Activated naive CD4-positive, alpha-beta T cell (primary cell): ENCODE results near the gene MYH10.

ENCODE experiments used
- DNase-seq, 4 experiments: peaks; one replicate each; lab custom pipeline; 2025; lab: John Stamatoyannopoulos, UW

The MYH10 gene

GRCh38 chr17:8609910-8610309 is 20.6 kb downstream of the MYH10 start:
- no peak for DNase-seq

GRCh38 chr17:8608001-8608400 is 22.5 kb downstream of the MYH10 start:
- no peak for DNase-seq

GRCh38 chr17:8606401-8606800 is 24.1 kb downstream of the MYH10 start:
- no peak for DNase-seq

- no peak for DNase-seq
Measured at GRCh38 chr17:8602679-8603078, 27.8 kb downstream of the MYH10 start.

GRCh38 chr17:8599351-8600011 is 31.0 kb downstream of the MYH10 start:
- no peak for DNase-seq

- no peak for DNase-seq
Measured at GRCh38 chr17:8598913-8599312, 31.6 kb downstream of the MYH10 start.

- DNase-seq = no peak
Measured at GRCh38 chr17:8593830-8594229, 36.7 kb downstream of the MYH10 start.

- DNase-seq = no peak
Measured at GRCh38 chr17:8593276-8593675, 37.2 kb downstream of the MYH10 start.

GRCh38 chr17:8588877-8589554 is 41.5 kb downstream of the MYH10 start:
- DNase-seq = no peak

GRCh38 chr17:8586766-8587165 is 43.8 kb downstream of the MYH10 start:
- no peak for DNase-seq

GRCh38 chr17:8585911-8586310 is 44.6 kb downstream of the MYH10 start:
- DNase-seq = no peak

GRCh38 chr17:8583954-8584353 is 46.6 kb downstream of the MYH10 start:
- no peak for DNase-seq

GRCh38 chr17:8580952-8581658 is 49.4 kb downstream of the MYH10 start:
- no peak for DNase-seq

GRCh38 chr17:8577868-8578267 is 52.7 kb downstream of the MYH10 start:
- DNase-seq = no peak

GRCh38 chr17:8576559-8577294 is 53.8 kb downstream of the MYH10 start:
- no peak for DNase-seq

GRCh38 chr17:8574687-8575086 is 55.8 kb downstream of the MYH10 start:
- no peak for DNase-seq

- DNase-seq = no peak
Measured at GRCh38 chr17:8572764-8573163, 57.8 kb downstream of the MYH10 start.

GRCh38 chr17:8563981-8564602 is 66.4 kb downstream of the MYH10 start:
- DNase-seq = no peak

- DNase-seq = no peak
Measured at GRCh38 chr17:8563024-8563776, 67.3 kb downstream of the MYH10 start.

GRCh38 chr17:8558144-8558543 is 72.4 kb downstream of the MYH10 start:
- no peak for DNase-seq

- DNase-seq = no peak
Measured at GRCh38 chr17:8557176-8557806, 73.2 kb downstream of the MYH10 start.
